A549 (cell line): Measurements from ENCODE around the gene L3MBTL4.

ENCODE experiments used
- CTCF ChIP-seq: fragments of >200 bp; sonication (Bioruptor Twin); formaldehyde crosslinking; IDR thresholded peaks from 3 replicates; pipeline ENCODE4 v1.5.1; 2016
- RAD21 ChIP-seq, 2 experiments: fragments of >200 bp in 1 of 2; sonication (Bioruptor Twin) in 1 of 2; formaldehyde crosslinking in 1 of 2; IDR thresholded peaks in 1 of 2; conservative IDR thresholded peaks in 1 of 2; 2 replicates in 1 of 2; 3 replicates in 1 of 2; pipeline ENCODE4 v1.6.1; 2012 to 2018; ENCODE audit warnings: inconsistent platforms in 1 of 2

GRCh38 chr18:5948781-5949180 lies 465.9 kb downstream of the L3MBTL4 start:
- TF ChIP-seq RAD21 (conservative IDR thresholded peaks at IDR 0.05 in 1 of 2, IDR thresholded peaks at IDR 0.05 in 1 of 2) = no peak
- no peak for TF ChIP-seq CTCF
